H1 (cell line): ENCODE measurements around the gene ZNF785. TPM values are rescaled to one million over a fixed set of nuclear protein-coding genes. Genes with fewer than 3 reads are reported as not detected.

Experiments used
- CTCF ChIA-PET: fragments of 300-600 bp; sonication (Branson Sonifier 250); formaldehyde crosslinking; loops from one replicate; lab custom pipeline; 2021; ENCODE audit not compliant: partially characterized antibody; lab: Charles Lee
- POLR2A ChIA-PET: fragments of 300-600 bp; sonication (Branson Sonifier 250); formaldehyde crosslinking; loops from one replicate; lab custom pipeline; 2021; ENCODE audit warnings: inconsistent platforms; ENCODE audit not compliant: partially characterized antibody; lab: Charles Lee
- DNase-seq, 2 experiments: peaks; one replicate each; pipeline versions ENCODE4 v3.0.0 to v3.0.0-alpha.2; 2010 to 2022; ENCODE audit warnings: low spot score in 2 of 2, low read depth in 1 of 2, mixed read lengths in 1 of 2
- FAIRE-seq: peaks from 2 replicates; lab custom pipeline; 2011; peaks lifted over from hg19 to GRCh38; lab: Jason Lieb, UNC
- H2AFZ ChIP-seq: 2 replicates; pipeline ENCODE4 v1.8.1; 2012; ENCODE audit warnings: low read length, inconsistent platforms
- H2AK5ac ChIP-seq: 2 replicates; pipeline ENCODE4 v1.6.1; 2013; ENCODE audit warnings: low read depth, low read length
- H2BK120ac ChIP-seq: replicated peaks from 2 replicates; pipeline ENCODE3; 2013; ENCODE audit warnings: low read depth, low read length, inconsistent platforms
- H2BK12ac ChIP-seq: 2 replicates; pipeline ENCODE4 v1.6.1; 2013; ENCODE audit warnings: low read depth, low read length
- H2BK15ac ChIP-seq: 2 replicates; pipeline ENCODE4 v1.6.1; 2013; ENCODE audit warnings: low read length
- H2BK20ac ChIP-seq: 2 replicates; pipeline ENCODE4 v1.6.1; 2013; ENCODE audit warnings: low read length
- H2BK5ac ChIP-seq: 2 replicates; pipeline ENCODE4 v1.6.1; 2013; ENCODE audit warnings: low read depth, low read length
- H3K14ac ChIP-seq: 2 replicates; pipeline ENCODE4 v1.6.1; 2013; ENCODE audit warnings: inconsistent platforms; ENCODE audit not compliant: insufficient read length
- H3K18ac ChIP-seq: 2 replicates; pipeline ENCODE4 v1.6.1; 2013; ENCODE audit warnings: low read length; ENCODE audit errors: extremely low read depth
- H3K23ac ChIP-seq: 2 replicates; pipeline ENCODE4 v1.6.1; 2013; ENCODE audit warnings: inconsistent platforms; ENCODE audit not compliant: insufficient read length
- H3K23me2 ChIP-seq: 2 replicates; pipeline ENCODE4 v1.6.1; 2013; ENCODE audit warnings: low read depth, low read length
- H3K27ac ChIP-seq: 2 replicates; pipeline ENCODE4 v1.6.1; 2011; ENCODE audit warnings: low read depth, low read length, inconsistent platforms
- H3K27me3 ChIP-seq, 4 experiments: replicated peaks in 1 of 4; 1 replicate in 1 of 4; 2 replicates in 3 of 4; pipeline versions ENCODE4 v1.6.1 to v1.8.1; 2011 to 2013; ENCODE audit warnings: low read length in 3 of 4, mild to moderate bottlenecking in 3 of 4, inconsistent platforms in 2 of 4, mixed read lengths in 2 of 4, moderate library complexity in 1 of 4; ENCODE audit not compliant: control insufficient read depth in 3 of 4, insufficient read depth in 3 of 4; ENCODE audit errors: extremely low read depth in 1 of 4
- H3K36me3 ChIP-seq, 4 experiments: 2 replicates each; pipeline versions ENCODE4 v1.6.1 to v1.8.1; 2011 to 2013; ENCODE audit warnings: mild to moderate bottlenecking in 4 of 4, low read length in 3 of 4, moderate library complexity in 2 of 4, control low read depth in 1 of 4, inconsistent platforms in 1 of 4; ENCODE audit not compliant: insufficient read depth in 4 of 4, control insufficient read depth in 2 of 4
- H3K4ac ChIP-seq: replicated peaks from 2 replicates; pipeline ENCODE3; 2013; ENCODE audit warnings: low read length, low read depth, mixed read lengths, inconsistent platforms; ENCODE audit not compliant: insufficient read length
- H3K4me1 ChIP-seq, 4 experiments: replicated peaks in 1 of 4; 1 replicate in 1 of 4; 2 replicates in 3 of 4; pipeline versions ENCODE4 v1.6.1 to v1.8.1; 2011 to 2013; ENCODE audit warnings: low read length in 3 of 4, inconsistent platforms in 2 of 4, mixed read lengths in 1 of 4; ENCODE audit not compliant: insufficient read depth in 4 of 4, control insufficient read depth in 3 of 4
- H3K4me2 ChIP-seq, 2 experiments: 2 replicates each; pipeline versions ENCODE4 v1.6.1 to v1.8.1; 2011 to 2013; ENCODE audit warnings: low read depth in 2 of 2, low read length in 2 of 2, control low read depth in 1 of 2, inconsistent platforms in 1 of 2, mild to moderate bottlenecking in 1 of 2; ENCODE audit not compliant: insufficient read depth in 1 of 2
- H3K4me3 ChIP-seq, 4 experiments: fragments of 200-600, 300-600 bp in 1 of 4; sonication (generic), shearing (Covaris generic), sonication (Bioruptor Twin) in 1 of 4; 2 replicates each; pipeline versions ENCODE4 v1.5.1 to v1.8.1; 2011 to 2016; ENCODE audit warnings: low read length in 4 of 4, low read depth in 3 of 4, control low read depth in 2 of 4, inconsistent platforms in 2 of 4, mild to moderate bottlenecking in 2 of 4, mixed read lengths in 1 of 4, moderate library complexity in 1 of 4; ENCODE audit not compliant: insufficient read depth in 2 of 4; ENCODE audit errors: extremely low read depth in 1 of 4
- H3K56ac ChIP-seq: replicated peaks from 2 replicates; pipeline ENCODE3; 2013; ENCODE audit warnings: low read depth, mild to moderate bottlenecking, mixed read lengths, low read length, inconsistent platforms; ENCODE audit not compliant: insufficient read length
- H3K79me1 ChIP-seq: 2 replicates; pipeline ENCODE4 v1.6.1; 2013; ENCODE audit warnings: low read depth, low read length, control low read depth
- H3K79me2 ChIP-seq, 2 experiments: 2 replicates each; pipeline versions ENCODE4 v1.6.1 to v1.8.1; 2012 to 2013; ENCODE audit warnings: low read length in 2 of 2, mild to moderate bottlenecking in 2 of 2, inconsistent platforms in 1 of 2; ENCODE audit not compliant: insufficient read depth in 2 of 2, control insufficient read depth in 1 of 2
- H3K9ac ChIP-seq, 4 experiments: replicated peaks in 1 of 4; 1 replicate in 1 of 4; 2 replicates in 3 of 4; pipeline versions ENCODE4 v1.6.1 to v1.8.1; 2011 to 2013; ENCODE audit warnings: low read depth in 3 of 4, low read length in 3 of 4, control low read depth in 2 of 4, mild to moderate bottlenecking in 2 of 4, moderate library complexity in 2 of 4, inconsistent platforms in 1 of 4; ENCODE audit errors: extremely low read depth in 1 of 4
- H3K9me3 ChIP-seq, 2 experiments: 2 replicates each; pipeline versions ENCODE4 v1.6.1 to v1.8.1; 2012 to 2013; ENCODE audit warnings: mild to moderate bottlenecking in 2 of 2, moderate library complexity in 2 of 2, control low read depth in 1 of 2, inconsistent platforms in 1 of 2, low read depth in 1 of 2, low read length in 1 of 2, mixed read lengths in 1 of 2; ENCODE audit not compliant: insufficient read depth in 2 of 2
- H4K20me1 ChIP-seq, 2 experiments: replicated peaks in 1 of 2; 2 replicates each; pipeline versions ENCODE3 to v1.8.1; 2011 to 2013; ENCODE audit warnings: inconsistent platforms in 2 of 2, low read length in 2 of 2, mild to moderate bottlenecking in 1 of 2; ENCODE audit not compliant: insufficient read depth in 2 of 2, control insufficient read depth in 1 of 2
- H4K5ac ChIP-seq: 2 replicates; pipeline ENCODE4 v1.6.1; 2013; ENCODE audit warnings: low read length, low read depth, mixed read lengths, inconsistent platforms; ENCODE audit not compliant: insufficient read length
- H4K8ac ChIP-seq: 2 replicates; pipeline ENCODE4 v1.8.0; 2013; ENCODE audit warnings: mild to moderate bottlenecking, moderate library complexity, low read length, inconsistent platforms; ENCODE audit not compliant: insufficient read depth; ENCODE audit errors: extremely low read depth
- H4K91ac ChIP-seq: replicated peaks from 2 replicates; pipeline ENCODE3; 2013; ENCODE audit warnings: low read length, mixed read lengths, inconsistent platforms; ENCODE audit not compliant: insufficient read length
- ASH2L ChIP-seq: fragments of 200-600, 300-600 bp; sonication (generic); IDR thresholded peaks from one replicate; pipeline ENCODE4 v1.7.1; 2017; ENCODE audit warnings: low read length
- GTF2F1 ChIP-seq: IDR thresholded peaks from 2 replicates; pipeline ENCODE4 v1.6.1; 2012; ENCODE audit warnings: low read depth, low read length, improper control_type of control experiment, borderline replicate concordance
- HDAC6 ChIP-seq: IDR thresholded peaks from one replicate; pipeline ENCODE4 v1.7.1; 2012; ENCODE audit warnings: low read depth, mild to moderate bottlenecking, inconsistent platforms, low read length, moderate library complexity
- POLR2A ChIP-seq, 2 experiments: IDR thresholded peaks; 1 replicate in 1 of 2; 2 replicates in 1 of 2; pipeline ENCODE4 v1.6.1; 2011; ENCODE audit warnings: low read depth in 2 of 2, low read length in 2 of 2, mild to moderate bottlenecking in 2 of 2; ENCODE audit errors: control extremely low read depth in 1 of 2
- RFX5 ChIP-seq: IDR thresholded peaks from 2 replicates; pipeline ENCODE4 v1.6.1; 2011; ENCODE audit warnings: low read depth, low read length, improper control_type of control experiment, borderline replicate concordance
- SAP30 ChIP-seq: fragments of 300-600 bp; sonication (generic); IDR thresholded peaks from 2 replicates; pipeline ENCODE4 v1.7.1; 2012; ENCODE audit warnings: low read length, moderate library complexity, mild to moderate bottlenecking, inconsistent platforms; ENCODE audit not compliant: insufficient read depth, insufficient replicate concordance
- SP4 ChIP-seq: IDR thresholded peaks from 2 replicates; pipeline ENCODE4 v1.6.1; 2012; ENCODE audit warnings: low read length, inconsistent platforms
- WGBS, 2 experiments: shearing (Covaris generic) in 1 of 2; methylation state at CpG; one replicate each; pipeline versions ENCODE4 v1.1.6 to v1.1.7; 2013 to 2015; ENCODE audit warnings: low lambda C conversion rate in 2 of 2, mixed read lengths in 2 of 2, inconsistent platforms in 1 of 2, low coverage in 1 of 2, missing lambda C conversion rate in 1 of 2; ENCODE audit not compliant: insufficient replicate concordance in 2 of 2, insufficient coverage in 1 of 2, insufficient read length in 1 of 2; ENCODE audit errors: extremely low coverage in 1 of 2, missing lambda C conversion rate in 1 of 2; 5-methylcytosine and 5-hydroxymethylcytosine counted together
- polyA plus RNA-seq, 7 experiments: library from polyadenylated mRNA; depleted of rRNA in 3 of 7; stranded (reverse) in 5 of 7; unstranded in 2 of 7; fragments of >200 nt in 5 of 7; fragments of 200-250 nt in 2 of 7; gene quantifications; 1 replicate in 5 of 7; 2 replicates in 1 of 7; 4 replicates in 1 of 7; pipeline versions ENCODE4 v1.2.1 to v1.2.3, GENCODE V29; 2011 to 2013; ENCODE audit warnings: missing spikeins in 2 of 7, mixed read lengths in 2 of 7
- total RNA-seq: library from RNA; stranded (reverse); fragmentation: NEBNext Ultra II Directional; extraction: Animal tissue kit (Norgen Biotek cat#: 25700); gene quantifications from 2 replicates; pipeline ENCODE4 v1.2.1, GENCODE V29; 2021
- TF ChIP-seq, protein P1 (sequence below), 3 experiments: IDR thresholded peaks; 1 replicate in 2 of 3; 2 replicates in 1 of 3; pipeline versions ENCODE4 v1.5.1 to v1.6.1; 2011; ENCODE audit warnings: low read length in 3 of 3, mild to moderate bottlenecking in 3 of 3, inconsistent platforms in 2 of 3, low read depth in 1 of 3, moderate library complexity in 1 of 3; ENCODE audit not compliant: insufficient read depth in 1 of 3; ENCODE audit errors: control extremely low read depth in 1 of 3

The ZNF785 gene
- total and polyA plus RNA-seq, 2 of the 8 experiments (the other 6 are each of a cell fraction or from before 2014, with no cell fraction given) = 8.6 to 12.9 TPM

DNA sequence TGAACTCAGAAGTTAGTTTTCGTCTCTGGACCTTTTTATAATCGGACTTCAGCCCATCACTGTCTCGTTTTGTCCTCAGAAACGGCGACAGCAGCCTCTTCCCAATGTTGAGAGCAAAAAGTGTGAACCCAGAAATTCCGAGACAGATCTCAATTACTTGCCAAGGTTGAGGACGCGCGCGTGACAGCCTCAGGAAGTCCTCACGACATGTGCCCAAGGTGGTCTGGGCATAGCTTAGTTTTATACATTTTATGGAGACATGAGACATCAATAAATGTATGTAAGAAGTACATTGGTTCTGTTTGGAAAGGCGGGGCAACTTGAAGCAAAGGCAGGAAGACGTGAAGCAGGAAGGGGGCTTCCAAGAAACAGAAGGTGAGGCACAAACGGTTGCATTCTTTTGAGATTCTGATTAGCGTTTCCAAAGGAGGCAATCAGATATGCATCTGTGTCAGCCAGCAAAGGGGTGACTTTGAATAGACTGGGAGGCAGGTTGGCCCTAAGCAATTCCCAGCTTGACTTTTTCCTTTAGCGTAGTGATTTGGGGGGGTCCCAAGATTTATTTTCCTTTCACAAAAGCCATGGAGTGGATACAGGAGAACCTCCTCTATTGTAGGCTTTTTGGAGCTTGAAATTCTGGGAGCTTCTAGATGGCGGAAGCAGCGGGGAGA lies 50.3 kb downstream of the ZNF785 start:
- peak in 1 of 2 experiments; percentile 46 for DNase-seq
- peaks cover 7% of the 10 kb centered on the region for H3K23me2 ChIP-seq
- peaks cover 0 to 5% of the 10 kb centered on the region in 2 experiments for H4K20me1 ChIP-seq
- peak overlapping the region; percentile 67 to 94 (median 88) for H3K9ac ChIP-seq
- peak overlapping the region; percentile 84 for H4K5ac ChIP-seq
- H2BK12ac ChIP-seq = peak overlapping the region; percentile 85
- ChIA-PET POLR2A (interaction anchor here (0.6 to 5.3 kb wide), 31 partner anchors 9 to 180 kb away, joined by 3 to 121 read pairs (median 5); partner anchors contain the start of genes CD2BP2, DCTPP1, SEPHS2 and ZNF688), CTCF (interaction anchor here (0.6 to 4.4 kb wide), 30 partner anchors 10 to 1591 kb away, joined by 3 to 28 read pairs (median 5); partner anchors contain the start of genes DCTPP1 and ZNF764)
- H3K27me3 ChIP-seq = no peaks in the 10 kb centered on the region
- peak overlapping the region; percentile 58 to 86 for H3K4me2 ChIP-seq
- no peak overlapping the region for H2BK15ac ChIP-seq
- TF ChIP-seq ASH2L (peak; percentile 2), HDAC6 (no peak), GTF2F1 (0 out of 2 replicates have a peak, but pooled peaks have one; percentile 37), POLR2A (IDR thresholded peaks at IDR 0.05; ENCODE audit: control extremely low read depth in 1 of 2, low read depth in 2 of 2, low read length in 2 of 2) (peak; percentile 36 to 61; a peak in 2 of 3 replicates), RFX5 (no peak), SP4 (0 out of 2 replicates have a peak, but pooled peaks have one; percentile 41), SAP30 (peak; percentile 70)
- TF ChIP-seq, protein P1, sequence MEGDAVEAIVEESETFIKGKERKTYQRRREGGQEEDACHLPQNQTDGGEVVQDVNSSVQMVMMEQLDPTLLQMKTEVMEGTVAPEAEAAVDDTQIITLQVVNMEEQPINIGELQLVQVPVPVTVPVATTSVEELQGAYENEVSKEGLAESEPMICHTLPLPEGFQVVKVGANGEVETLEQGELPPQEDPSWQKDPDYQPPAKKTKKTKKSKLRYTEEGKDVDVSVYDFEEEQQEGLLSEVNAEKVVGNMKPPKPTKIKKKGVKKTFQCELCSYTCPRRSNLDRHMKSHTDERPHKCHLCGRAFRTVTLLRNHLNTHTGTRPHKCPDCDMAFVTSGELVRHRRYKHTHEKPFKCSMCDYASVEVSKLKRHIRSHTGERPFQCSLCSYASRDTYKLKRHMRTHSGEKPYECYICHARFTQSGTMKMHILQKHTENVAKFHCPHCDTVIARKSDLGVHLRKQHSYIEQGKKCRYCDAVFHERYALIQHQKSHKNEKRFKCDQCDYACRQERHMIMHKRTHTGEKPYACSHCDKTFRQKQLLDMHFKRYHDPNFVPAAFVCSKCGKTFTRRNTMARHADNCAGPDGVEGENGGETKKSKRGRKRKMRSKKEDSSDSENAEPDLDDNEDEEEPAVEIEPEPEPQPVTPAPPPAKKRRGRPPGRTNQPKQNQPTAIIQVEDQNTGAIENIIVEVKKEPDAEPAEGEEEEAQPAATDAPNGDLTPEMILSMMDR (IDR thresholded peaks at IDR 0.05; ENCODE audit: control extremely low read depth in 1 of 3, insufficient read depth in 1 of 3, low read depth in 1 of 3, low read length in 3 of 3) = no peak
- H3K56ac ChIP-seq = peak overlapping the region; percentile 88
- H3K27ac ChIP-seq = peak overlapping the region; percentile 94
- no peak overlapping the region for H3K23ac ChIP-seq
- peaks cover 0 to 8% (median 2%) of the 10 kb centered on the region in 4 experiments; a peak in 2 of 8 replicates for H3K36me3 ChIP-seq
- H3K4ac ChIP-seq = peak overlapping the region; percentile 28
- peak overlapping the region; percentile 63; the same call in 1 of the 2 replicates for H4K8ac ChIP-seq
- H2BK120ac ChIP-seq = peak overlapping the region; percentile 17
- H3K4me3 ChIP-seq = peak overlapping the region; percentile 61 to 85 (median 70)
- no peak overlapping the region for H2AFZ ChIP-seq
- peak overlapping the region; percentile 11 for H2AK5ac ChIP-seq
- peaks cover 0 to 4% of the 10 kb centered on the region in 2 experiments; a peak in 1 of 4 replicates for H3K79me2 ChIP-seq
- H3K79me1 ChIP-seq = peaks cover 2% of the 10 kb centered on the region
- WGBS, 2 experiments = 3% methylated on average over 18 of the region's 18 CpGs; no CpG with 5 or more reads in 1 of the 2 experiments
- no peak overlapping the region for H2BK20ac ChIP-seq
- peaks cover 0 to 8% (median 3%) of the 10 kb centered on the region in 4 experiments; a peak in 3 of 7 replicates for H3K4me1 ChIP-seq
- peak overlapping the region; percentile 81 for H4K91ac ChIP-seq
- H3K14ac ChIP-seq = no peak overlapping the region
- peak overlapping the region; percentile 73 for H3K18ac ChIP-seq
- no peaks in the 10 kb centered on the region for H3K9me3 ChIP-seq
- H2BK5ac ChIP-seq = peak overlapping the region; percentile 94
- FAIRE-seq = no peak
